GM19035 (cell line): Measurements from ENCODE around the gene SNPH.

Source experiments
- ATAC-seq: cut with Tn5 transposase; IDR thresholded peaks from one replicate; pipeline ENCODE4 v1.9.1; 2021; ENCODE audit not compliant: unreplicated experiment

SNPH gene

DNA sequence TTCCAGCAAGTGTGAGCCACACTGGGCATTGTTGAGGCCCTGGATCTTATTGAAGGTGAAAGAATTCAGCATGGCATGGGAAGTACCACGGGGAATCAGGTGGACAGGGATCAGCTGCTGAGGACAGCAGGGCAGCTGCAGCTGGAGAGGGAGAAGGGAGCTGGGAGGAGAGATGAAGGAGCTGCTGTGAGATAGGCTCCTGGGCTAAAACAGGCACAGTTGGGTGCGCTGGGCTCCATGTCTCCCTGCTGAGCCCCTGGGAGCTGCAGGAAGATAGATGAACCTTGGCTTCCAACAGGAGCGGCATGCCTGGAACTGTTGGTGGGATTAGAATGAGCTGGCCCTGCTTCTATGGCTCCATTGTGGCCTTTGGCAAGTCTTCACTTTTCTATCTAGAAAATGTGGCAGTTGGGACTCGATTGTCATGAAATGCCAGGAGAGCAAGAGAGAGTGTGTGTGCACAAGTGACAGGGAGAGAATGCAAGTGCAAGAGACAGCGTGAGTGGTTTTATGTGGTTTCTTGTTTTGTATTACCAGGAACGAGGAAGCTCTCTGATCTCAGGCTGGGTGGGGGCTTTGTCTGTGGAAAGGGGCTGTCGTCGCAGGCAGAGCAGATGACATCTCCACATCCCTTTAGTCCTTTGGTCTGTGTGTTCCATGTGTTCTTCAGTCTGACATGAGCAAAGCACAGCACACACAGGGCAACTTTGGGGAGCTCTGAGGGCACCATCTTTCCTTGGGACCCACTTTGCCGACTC lies 20.4 kb downstream of the SNPH start:
- no peak for ATAC-seq

GRCh38 chr20:1287306-1287705 lies 21.2 kb downstream of the SNPH start:
- no peak for ATAC-seq

GRCh38 chr20:1287787-1288569 lies 21.9 kb downstream of the SNPH start:
- ATAC-seq: no peak

DNA sequence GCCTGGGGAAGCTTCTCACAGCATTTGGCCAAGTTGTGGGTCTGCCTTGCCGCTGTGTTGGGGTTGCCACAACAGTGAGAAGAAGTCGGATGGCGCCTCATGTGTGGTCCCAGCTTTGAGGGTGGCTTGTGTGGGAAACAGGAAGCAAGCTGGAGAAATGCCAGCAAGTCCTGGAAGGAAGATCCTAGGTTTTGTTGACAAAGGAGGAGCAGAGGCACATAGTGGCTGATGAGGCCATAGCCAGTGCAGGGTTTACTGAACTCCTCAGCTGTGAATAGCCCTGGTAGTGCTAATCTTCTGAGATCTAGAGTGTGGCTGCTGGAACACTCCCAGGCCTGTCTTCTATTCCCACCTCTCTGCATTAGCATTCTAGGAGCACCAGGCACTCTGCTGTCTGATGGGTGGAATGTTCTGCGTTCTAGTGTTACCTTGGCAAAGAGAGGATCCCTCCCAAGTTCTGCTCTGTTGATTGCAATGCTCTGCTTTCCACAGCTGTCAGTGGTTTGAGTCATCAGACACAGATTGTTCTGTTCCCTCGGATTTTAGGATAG lies 25.2 kb downstream of the SNPH start:
- ATAC-seq: no peak

GRCh38 chr20:1292620-1293019 lies 26.5 kb downstream of the SNPH start:
- ATAC-seq: no peak

DNA sequence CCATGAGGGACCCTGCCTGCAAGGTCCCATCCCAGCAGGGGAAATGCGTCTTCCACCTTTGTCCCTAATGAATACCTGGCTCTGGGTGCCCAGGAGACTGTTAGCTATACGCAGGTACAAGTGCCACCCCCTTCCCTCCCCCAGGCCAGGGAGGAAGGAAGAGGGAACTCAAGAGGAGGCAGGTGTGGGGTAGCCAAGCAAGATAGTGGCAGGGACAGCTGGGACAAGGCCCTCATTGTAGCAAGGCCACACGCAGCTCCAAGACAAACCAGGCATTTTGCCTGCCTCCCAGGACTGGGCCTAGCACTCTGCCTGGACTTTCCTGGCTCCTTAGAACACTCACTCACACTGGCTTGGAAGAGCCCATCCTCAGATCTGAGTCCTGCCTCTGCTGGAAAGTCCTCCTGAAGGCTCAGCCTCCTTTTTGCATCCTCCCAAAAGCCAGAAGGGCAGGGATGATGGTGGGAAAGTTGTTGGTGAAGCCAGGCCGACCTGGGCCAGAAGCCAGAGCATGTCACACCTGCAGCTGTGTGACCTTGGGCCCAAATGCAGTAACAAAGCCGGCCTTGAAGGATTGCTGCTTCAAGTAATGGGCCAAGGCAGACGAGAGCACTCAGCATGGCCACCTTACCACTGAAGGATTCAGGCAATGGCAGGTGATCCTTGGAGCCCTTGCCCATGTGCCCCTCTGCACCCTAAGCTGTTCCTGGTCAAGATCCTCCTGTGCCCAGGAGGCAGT lies 27.7 kb downstream of the SNPH start:
- no peak for ATAC-seq

- ATAC-seq: no peak
These were observed 28.4 kb downstream of the SNPH start for GRCh38 chr20:1294497-1294896.

- no peak for ATAC-seq
These were observed 29.3 kb downstream of the SNPH start for GRCh38 chr20:1295276-1295930.

GRCh38 chr20:1296117-1296610 lies 30.1 kb downstream of the SNPH start:
- no peak for ATAC-seq

DNA sequence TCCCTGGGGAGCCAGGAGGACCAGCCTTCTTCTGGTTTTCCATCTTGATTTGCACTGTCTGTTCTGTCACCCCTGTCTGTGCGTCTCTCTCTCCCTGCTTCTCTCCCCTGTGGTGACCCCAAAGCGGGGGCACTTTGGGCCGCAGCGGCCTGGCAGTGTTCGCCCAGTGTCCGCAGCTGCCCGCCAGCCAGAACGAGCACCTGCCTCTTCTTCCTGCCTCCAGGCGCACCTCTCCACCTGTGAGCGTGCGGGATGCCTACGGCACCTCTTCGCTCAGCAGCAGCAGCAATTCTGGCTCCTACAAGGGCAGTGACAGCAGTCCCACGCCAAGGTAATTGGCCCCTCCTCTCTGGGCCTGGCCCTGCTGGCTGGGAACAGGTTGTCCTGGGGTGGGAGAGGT lies 30.8 kb downstream of the SNPH start:
- no peak for ATAC-seq

- ATAC-seq: no peak
These were observed 31.4 kb downstream of the SNPH start for GRCh38 chr20:1297486-1297885.

DNA sequence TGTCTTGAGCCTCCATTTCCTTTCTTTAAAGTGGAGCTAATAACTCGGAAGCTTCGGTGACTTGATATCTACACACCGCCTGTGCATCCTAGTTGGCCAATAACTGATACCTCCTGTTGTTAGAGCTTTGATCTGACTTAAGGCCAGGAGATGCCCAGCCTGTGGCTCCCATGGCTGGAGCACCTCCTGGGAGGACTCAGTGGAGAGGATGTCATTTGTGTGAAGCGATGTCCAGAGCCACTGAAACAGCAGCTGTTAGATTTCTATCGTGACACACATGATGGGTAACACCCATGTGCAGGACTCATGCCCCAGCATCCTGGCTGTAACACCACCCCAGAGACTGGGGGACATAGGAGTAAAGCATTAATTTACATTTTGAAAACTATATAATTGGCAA lies 32.1 kb downstream of the SNPH start:
- ATAC-seq: no peak

GRCh38 chr20:1298888-1299511 lies 32.9 kb downstream of the SNPH start:
- ATAC-seq: no peak

DNA sequence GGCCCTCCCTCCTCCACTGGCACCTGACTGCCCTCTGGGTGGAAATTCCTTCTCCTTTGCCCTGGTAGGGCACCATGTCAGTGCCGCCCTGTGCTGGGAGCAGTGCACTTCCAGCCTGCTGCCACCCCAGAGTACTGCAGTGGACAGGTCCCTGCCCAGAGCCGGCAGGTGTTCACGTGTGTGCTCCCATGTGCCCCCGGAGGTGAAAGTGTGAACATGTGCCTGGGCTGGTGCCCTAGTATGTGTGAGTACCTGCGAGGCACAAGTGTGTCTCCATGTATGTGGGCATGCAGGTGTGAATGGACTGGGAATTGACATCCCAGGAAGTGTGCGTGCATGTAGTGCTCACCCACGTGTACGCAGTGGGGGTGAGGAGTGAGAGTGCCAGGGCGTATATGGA lies 33.4 kb downstream of the SNPH start:
- ATAC-seq: no peak

DNA sequence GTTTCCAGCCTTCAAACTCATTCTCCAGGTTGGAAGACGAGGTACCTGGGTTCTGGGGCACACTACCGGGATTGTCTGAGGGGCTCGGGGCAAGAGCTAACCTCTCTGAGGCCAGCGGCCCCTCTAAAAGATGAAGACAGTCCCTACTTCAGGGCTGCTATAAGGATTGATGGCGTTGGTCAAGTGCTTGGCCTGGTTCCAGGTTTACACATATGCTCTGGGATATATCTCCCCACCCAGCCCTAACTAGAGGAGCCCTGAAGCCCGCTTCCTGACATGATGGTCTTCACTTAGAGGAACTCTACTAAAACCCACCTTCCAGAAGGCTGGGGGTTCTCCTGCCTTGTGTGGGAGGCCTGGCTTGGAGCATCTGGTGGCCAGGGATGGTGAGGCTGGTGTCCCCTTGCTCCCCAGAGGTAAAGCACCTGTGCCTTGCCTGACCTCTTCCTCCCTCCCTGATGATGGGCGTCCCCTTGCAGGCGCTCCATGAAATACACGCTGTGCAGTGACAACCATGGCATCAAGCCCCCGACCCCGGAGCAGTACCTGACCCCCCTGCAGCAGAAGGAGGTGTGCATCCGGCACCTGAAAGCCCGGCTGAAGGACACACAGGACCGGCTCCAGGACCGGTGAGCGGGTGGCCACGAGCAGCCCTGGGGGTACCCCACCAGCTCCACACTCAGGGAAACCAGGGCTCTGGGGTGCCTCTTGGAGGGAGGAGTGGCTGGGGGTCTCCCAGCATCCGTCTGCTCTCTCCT lies 34.2 kb downstream of the SNPH start:
- no peak for ATAC-seq

DNA sequence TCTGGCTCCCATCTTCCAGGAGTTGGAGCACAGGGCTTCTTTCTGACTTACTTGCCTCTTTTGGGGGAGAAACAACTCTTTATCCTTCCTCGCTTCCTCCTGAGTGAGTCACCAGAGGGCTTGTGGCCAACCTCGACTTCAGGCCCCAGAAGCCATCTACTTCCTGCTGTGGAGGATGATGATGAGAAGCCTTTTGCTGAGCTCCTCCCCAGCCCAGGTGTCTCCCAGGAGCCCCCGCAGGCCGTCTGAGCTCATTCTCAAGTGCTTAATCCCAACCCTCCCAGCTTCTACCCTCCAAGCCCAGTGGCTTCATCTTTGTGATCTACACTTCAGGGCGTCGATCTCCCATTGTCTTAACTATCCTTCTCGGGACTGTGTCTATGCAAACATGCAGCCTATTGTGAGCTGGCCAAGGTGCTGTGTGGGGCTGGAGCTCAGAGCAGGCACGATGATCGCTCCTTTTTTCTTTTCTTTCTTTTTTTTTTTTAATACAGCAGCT lies 35.0 kb downstream of the SNPH start:
- ATAC-seq: no peak

- ATAC-seq: no peak
These were observed 36.8 kb downstream of the SNPH start for GRCh38 chr20:1302685-1303541.

DNA sequence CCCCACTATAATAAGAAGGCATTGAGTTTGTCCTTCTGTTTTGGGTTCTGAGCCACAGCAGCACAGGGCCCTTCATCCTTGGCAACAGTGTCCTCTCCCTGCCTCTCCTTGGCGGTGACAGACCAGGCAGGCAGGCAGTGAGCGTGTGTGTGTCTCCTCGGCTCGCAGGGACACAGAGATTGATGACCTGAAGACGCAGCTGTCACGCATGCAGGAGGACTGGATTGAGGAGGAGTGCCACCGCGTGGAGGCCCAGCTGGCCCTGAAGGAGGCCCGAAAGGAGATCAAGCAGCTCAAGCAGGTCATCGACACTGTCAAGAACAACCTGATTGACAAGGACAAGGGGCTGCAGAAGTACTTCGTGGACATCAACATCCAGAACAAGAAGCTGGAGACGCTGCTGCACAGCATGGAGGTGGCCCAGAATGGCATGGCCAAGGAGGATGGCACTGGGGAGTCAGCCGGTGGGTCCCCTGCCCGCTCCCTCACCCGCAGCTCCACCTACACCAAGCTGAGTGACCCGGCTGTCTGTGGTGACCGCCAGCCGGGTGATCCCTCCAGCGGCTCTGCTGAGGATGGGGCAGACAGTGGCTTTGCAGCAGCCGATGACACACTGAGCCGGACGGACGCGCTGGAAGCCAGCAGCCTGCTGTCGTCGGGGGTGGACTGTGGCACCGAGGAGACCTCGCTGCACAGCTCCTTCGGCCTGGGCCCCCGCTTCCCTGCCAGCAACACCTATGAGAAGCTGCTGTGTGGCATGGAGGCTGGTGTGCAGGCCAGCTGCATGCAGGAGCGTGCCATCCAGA lies 38.8 kb downstream of the SNPH start:
- ATAC-seq: no peak
